ENCODE data around the gene RELB.

RELB gene

GRCh38 chr19:45019187-45019586, 17.9 kb downstream of the RELB start:
- Histone ChIP-seq H3K4me1 (ENCODE audit: control insufficient read depth in 2 of 2, insufficient read depth in 2 of 2, low read length in 2 of 2) (no peaks in the 10 kb centered on the region), H3K36me3 (ENCODE audit: control insufficient read depth in 2 of 2, insufficient read depth in 2 of 2, low read length in 2 of 2) (peaks cover 2 to 14% of the 10 kb centered on the region in 2 donors), H3K4me3 (ENCODE audit: low read length in 2 of 2) (no peak overlapping the region), H3K9ac (ENCODE audit: low read depth in 1 of 2, low read length in 2 of 2) (no peak overlapping the region), H3K27me3 (ENCODE audit: control insufficient read depth in 2 of 2, insufficient read depth in 2 of 2, low read length in 2 of 2) (no peaks in the 10 kb centered on the region), H3K27ac (ENCODE audit: low read depth in 2 of 2, low read length in 2 of 2) (no peak overlapping the region), H3K9me3 (ENCODE audit: control insufficient read depth in 2 of 2, low read length in 2 of 2) (no peaks in the 10 kb centered on the region)

GRCh38 chr19:45020071-45020470, 18.8 kb downstream of the RELB start:
- Histone ChIP-seq H3K27me3 (ENCODE audit: control insufficient read depth in 2 of 2, insufficient read depth in 2 of 2, low read length in 2 of 2) (no peaks in the 10 kb centered on the region), H3K9me3 (ENCODE audit: control insufficient read depth in 2 of 2, low read length in 2 of 2) (no peaks in the 10 kb centered on the region), H3K9ac (ENCODE audit: low read depth in 1 of 2, low read length in 2 of 2) (no peak overlapping the region), H3K36me3 (ENCODE audit: control insufficient read depth in 2 of 2, insufficient read depth in 2 of 2, low read length in 2 of 2) (peaks cover under 1 to 13% of the 10 kb centered on the region in 2 donors), H3K4me1 (ENCODE audit: control insufficient read depth in 2 of 2, insufficient read depth in 2 of 2, low read length in 2 of 2) (no peaks in the 10 kb centered on the region), H3K27ac (ENCODE audit: low read depth in 2 of 2, low read length in 2 of 2) (no peak overlapping the region), H3K4me3 (ENCODE audit: low read length in 2 of 2) (no peak overlapping the region)

GRCh38 chr19:45021971-45022370, 20.7 kb downstream of the RELB start:
- Histone ChIP-seq H3K36me3 (ENCODE audit: control insufficient read depth in 2 of 2, insufficient read depth in 2 of 2, low read length in 2 of 2) (peaks cover 3 to 14% of the 10 kb centered on the region in 2 donors), H3K27ac (ENCODE audit: low read depth in 2 of 2, low read length in 2 of 2) (no peak overlapping the region), H3K9ac (ENCODE audit: low read depth in 1 of 2, low read length in 2 of 2) (no peak overlapping the region), H3K4me1 (ENCODE audit: control insufficient read depth in 2 of 2, insufficient read depth in 2 of 2, low read length in 2 of 2) (no peaks in the 10 kb centered on the region), H3K9me3 (ENCODE audit: control insufficient read depth in 2 of 2, low read length in 2 of 2) (no peaks in the 10 kb centered on the region), H3K4me3 (ENCODE audit: low read length in 2 of 2) (no peak overlapping the region), H3K27me3 (ENCODE audit: control insufficient read depth in 2 of 2, insufficient read depth in 2 of 2, low read length in 2 of 2) (no peaks in the 10 kb centered on the region)

- Histone ChIP-seq H3K4me3 (ENCODE audit: low read length in 2 of 2) (no peak overlapping the region), H3K9ac (ENCODE audit: low read depth in 1 of 2, low read length in 2 of 2) (no peak overlapping the region), H3K27me3 (ENCODE audit: control insufficient read depth in 2 of 2, insufficient read depth in 2 of 2, low read length in 2 of 2) (no peaks in the 10 kb centered on the region), H3K36me3 (ENCODE audit: control insufficient read depth in 2 of 2, insufficient read depth in 2 of 2, low read length in 2 of 2) (peaks cover 3 to 21% of the 10 kb centered on the region in 2 donors), H3K27ac (ENCODE audit: low read depth in 2 of 2, low read length in 2 of 2) (no peak overlapping the region), H3K4me1 (ENCODE audit: control insufficient read depth in 2 of 2, insufficient read depth in 2 of 2, low read length in 2 of 2) (no peaks in the 10 kb centered on the region), H3K9me3 (ENCODE audit: control insufficient read depth in 2 of 2, low read length in 2 of 2) (no peaks in the 10 kb centered on the region)
These were observed 21.8 kb downstream of the RELB start for GRCh38 chr19:45023048-45023447.

GRCh38 chr19:45025264-45025663, 24.0 kb downstream of the RELB start:
- no peak overlapping the region for H3K27ac ChIP-seq (ENCODE audit: low read depth in 2 of 2, low read length in 2 of 2)
- peaks cover 8 to 27% of the 10 kb centered on the region in 2 donors for H3K36me3 ChIP-seq (ENCODE audit: control insufficient read depth in 2 of 2, insufficient read depth in 2 of 2, low read length in 2 of 2)

GRCh38 chr19:45027371-45027770, 26.1 kb downstream of the RELB start:
- H3K9ac ChIP-seq (ENCODE audit: low read depth in 1 of 2, low read length in 2 of 2), result no peak overlapping the region
- H3K27ac ChIP-seq (ENCODE audit: low read depth in 2 of 2, low read length in 2 of 2), result no peak overlapping the region
- H3K36me3 ChIP-seq (ENCODE audit: control insufficient read depth in 2 of 2, insufficient read depth in 2 of 2, low read length in 2 of 2), result peaks cover 13 to 30% of the 10 kb centered on the region in 2 donors
- H3K4me1 ChIP-seq (ENCODE audit: control insufficient read depth in 2 of 2, insufficient read depth in 2 of 2, low read length in 2 of 2), result no peaks in the 10 kb centered on the region
- no peak overlapping the region for H3K4me3 ChIP-seq (ENCODE audit: low read length in 2 of 2)
- H3K27me3 ChIP-seq (ENCODE audit: control insufficient read depth in 2 of 2, insufficient read depth in 2 of 2, low read length in 2 of 2), result no peaks in the 10 kb centered on the region
- H3K9me3 ChIP-seq (ENCODE audit: control insufficient read depth in 2 of 2, low read length in 2 of 2), result no peaks in the 10 kb centered on the region

More at GRCh38 chr19:45025264-45025663, 24.0 kb downstream of the RELB start:
- no peaks in the 10 kb centered on the region for H3K9me3 ChIP-seq (ENCODE audit: control insufficient read depth in 2 of 2, low read length in 2 of 2)
- no peak overlapping the region for H3K4me3 ChIP-seq (ENCODE audit: low read length in 2 of 2)
- no peaks in the 10 kb centered on the region for H3K4me1 ChIP-seq (ENCODE audit: control insufficient read depth in 2 of 2, insufficient read depth in 2 of 2, low read length in 2 of 2)
- no peak overlapping the region for H3K9ac ChIP-seq (ENCODE audit: low read depth in 1 of 2, low read length in 2 of 2)
- no peaks in the 10 kb centered on the region for H3K27me3 ChIP-seq (ENCODE audit: control insufficient read depth in 2 of 2, insufficient read depth in 2 of 2, low read length in 2 of 2)

GRCh38 chr19:45030825-45031224, 29.6 kb downstream of the RELB start:
- no peak overlapping the region for H3K27ac ChIP-seq (ENCODE audit: low read depth in 2 of 2, low read length in 2 of 2)

GRCh38 chr19:45032421-45032820, 31.2 kb downstream of the RELB start:
- H3K36me3 ChIP-seq (ENCODE audit: control insufficient read depth in 2 of 2, insufficient read depth in 2 of 2, low read length in 2 of 2), result peaks cover 26 to 43% of the 10 kb centered on the region in 2 donors
- no peak overlapping the region for H3K27ac ChIP-seq (ENCODE audit: low read depth in 2 of 2, low read length in 2 of 2)
- no peaks in the 10 kb centered on the region for H3K27me3 ChIP-seq (ENCODE audit: control insufficient read depth in 2 of 2, insufficient read depth in 2 of 2, low read length in 2 of 2)
- no peaks in the 10 kb centered on the region for H3K4me1 ChIP-seq (ENCODE audit: control insufficient read depth in 2 of 2, insufficient read depth in 2 of 2, low read length in 2 of 2)
- no peak overlapping the region for H3K9ac ChIP-seq (ENCODE audit: low read depth in 1 of 2, low read length in 2 of 2)
- H3K4me3 ChIP-seq (ENCODE audit: low read length in 2 of 2), result no peak overlapping the region
- no peaks in the 10 kb centered on the region for H3K9me3 ChIP-seq (ENCODE audit: control insufficient read depth in 2 of 2, low read length in 2 of 2)

More at GRCh38 chr19:45030825-45031224, 29.6 kb downstream of the RELB start:
- no peaks in the 10 kb centered on the region for H3K4me1 ChIP-seq (ENCODE audit: control insufficient read depth in 2 of 2, insufficient read depth in 2 of 2, low read length in 2 of 2)
- no peaks in the 10 kb centered on the region for H3K9me3 ChIP-seq (ENCODE audit: control insufficient read depth in 2 of 2, low read length in 2 of 2)
- H3K36me3 ChIP-seq (ENCODE audit: control insufficient read depth in 2 of 2, insufficient read depth in 2 of 2, low read length in 2 of 2), result peaks cover 25 to 45% of the 10 kb centered on the region in 2 donors
- H3K27me3 ChIP-seq (ENCODE audit: control insufficient read depth in 2 of 2, insufficient read depth in 2 of 2, low read length in 2 of 2), result no peaks in the 10 kb centered on the region
- H3K4me3 ChIP-seq (ENCODE audit: low read length in 2 of 2), result no peak overlapping the region
- no peak overlapping the region for H3K9ac ChIP-seq (ENCODE audit: low read depth in 1 of 2, low read length in 2 of 2)

GRCh38 chr19:45035755-45036154, 34.5 kb downstream of the RELB start:
- Histone ChIP-seq H3K27me3 (ENCODE audit: control insufficient read depth in 2 of 2, insufficient read depth in 2 of 2, low read length in 2 of 2) (no peaks in the 10 kb centered on the region), H3K27ac (ENCODE audit: low read depth in 2 of 2, low read length in 2 of 2) (no peak overlapping the region), H3K4me3 (ENCODE audit: low read length in 2 of 2) (no peak overlapping the region), H3K4me1 (ENCODE audit: control insufficient read depth in 2 of 2, insufficient read depth in 2 of 2, low read length in 2 of 2) (peaks cover 12 to 14% of the 10 kb centered on the region in 2 donors), H3K9ac (ENCODE audit: low read depth in 1 of 2, low read length in 2 of 2) (no peak overlapping the region), H3K9me3 (ENCODE audit: control insufficient read depth in 2 of 2, low read length in 2 of 2) (no peaks in the 10 kb centered on the region), H3K36me3 (ENCODE audit: control insufficient read depth in 2 of 2, insufficient read depth in 2 of 2, low read length in 2 of 2) (peaks cover 27 to 33% of the 10 kb centered on the region in 2 donors)

GRCh38 chr19:45037393-45038169, 36.3 kb downstream of the RELB start:
- peaks cover 34 to 41% of the 10 kb centered on the region in 2 donors for H3K36me3 ChIP-seq (ENCODE audit: control insufficient read depth in 2 of 2, insufficient read depth in 2 of 2, low read length in 2 of 2)
- no peaks in the 10 kb centered on the region for H3K9me3 ChIP-seq (ENCODE audit: control insufficient read depth in 2 of 2, low read length in 2 of 2)
- no peak overlapping the region for H3K9ac ChIP-seq (ENCODE audit: low read depth in 1 of 2, low read length in 2 of 2)
- no peak overlapping the region for H3K27ac ChIP-seq (ENCODE audit: low read depth in 2 of 2, low read length in 2 of 2)
- peaks cover 12 to 18% of the 10 kb centered on the region in 2 donors for H3K4me1 ChIP-seq (ENCODE audit: control insufficient read depth in 2 of 2, insufficient read depth in 2 of 2, low read length in 2 of 2)
- no peaks in the 10 kb centered on the region for H3K27me3 ChIP-seq (ENCODE audit: control insufficient read depth in 2 of 2, insufficient read depth in 2 of 2, low read length in 2 of 2)
- no peak overlapping the region for H3K4me3 ChIP-seq (ENCODE audit: low read length in 2 of 2)
